Endothelial cell of umbilical vein (primary cell): ENCODE results near the gene FXYD3. TPM values are rescaled to one million over a fixed set of nuclear protein-coding genes. Genes with fewer than 3 reads are reported as not detected.

Source experiments
- BruUV-seq: library from RNA; stranded (reverse); fragments of 400-500 nt; replicated peaks from 2 replicates; lab custom pipeline; 2021; lab: Mats Ljungman, UMichigan
- CTCF ChIA-PET: fragments of 300-600, 350-600 bp; sonication (Branson Sonifier 250); formaldehyde crosslinking; loops from one replicate; lab custom pipeline; 2021; ENCODE audit warnings: antibody characterized with exemption, inconsistent platforms; lab: Charles Lee
- POLR2A ChIA-PET: fragments of 300-600, 350-600 bp; sonication (Branson Sonifier 250); formaldehyde crosslinking; loops from one replicate; lab custom pipeline; 2021; ENCODE audit warnings: antibody characterized with exemption, inconsistent platforms; lab: Charles Lee
- DNase-seq: peaks from one replicate; pipeline ENCODE4 v3.0.0-alpha.2; 2011; ENCODE audit warnings: low read depth, low spot score
- FAIRE-seq: peaks from 2 replicates; lab custom pipeline; 2011; peaks lifted over from hg19 to GRCh38; lab: Jason Lieb, UNC
- H2AFZ ChIP-seq: 2 replicates; pipeline ENCODE4 v1.6.0; 2012; ENCODE audit warnings: low read depth, low read length, control low read depth, inconsistent platforms
- H3K27ac ChIP-seq: 2 replicates; pipeline ENCODE4 v1.5.1; 2011; ENCODE audit warnings: low read depth, mild to moderate bottlenecking, control low read depth, low read length, moderate library complexity; ENCODE audit not compliant: insufficient read depth
- H3K27me3 ChIP-seq, 2 experiments: 2 replicates each; pipeline versions ENCODE4 v1.6.0 to v1.6.1; 2011; ENCODE audit warnings: low read length in 2 of 2, mixed read lengths in 1 of 2; ENCODE audit not compliant: control insufficient read depth in 2 of 2, insufficient read depth in 2 of 2
- H3K36me3 ChIP-seq, 2 experiments: 2 replicates in 1 of 2; 3 replicates in 1 of 2; pipeline ENCODE4 v1.5.1; 2011; ENCODE audit warnings: low read length in 2 of 2, mild to moderate bottlenecking in 1 of 2, moderate library complexity in 1 of 2; ENCODE audit not compliant: control insufficient read depth in 2 of 2, insufficient read depth in 2 of 2; ENCODE audit errors: extremely low read depth in 1 of 2
- H3K4me1 ChIP-seq: 3 replicates; pipeline ENCODE4 v1.5.1; 2011; ENCODE audit warnings: mild to moderate bottlenecking, low read length; ENCODE audit not compliant: control insufficient read depth, insufficient read depth; ENCODE audit errors: extremely low read depth
- H3K4me2 ChIP-seq: 2 replicates; pipeline ENCODE4 v1.6.1; 2011; ENCODE audit warnings: low read length, control low read depth, mixed read lengths; ENCODE audit not compliant: insufficient read depth
- H3K4me3 ChIP-seq, 3 experiments: fragments of 200-600 bp in 1 of 3; sonication (generic), shearing (Covaris generic) in 1 of 3; replicated peaks in 1 of 3; 2 replicates each; pipeline ENCODE4 v1.5.1; 2011 to 2016; ENCODE audit warnings: control low read depth in 3 of 3, low read length in 3 of 3, mild to moderate bottlenecking in 2 of 3, inconsistent platforms in 1 of 3, low read depth in 1 of 3, moderate library complexity in 1 of 3; ENCODE audit not compliant: insufficient read depth in 1 of 3
- H3K79me2 ChIP-seq: 2 replicates; pipeline ENCODE4 v1.6.0; 2012; ENCODE audit warnings: low read length, inconsistent platforms; ENCODE audit not compliant: control insufficient read depth, insufficient read depth
- H3K9ac ChIP-seq: replicated peaks from 2 replicates; pipeline ENCODE3; 2011; ENCODE audit warnings: low read length, control low read depth; ENCODE audit not compliant: insufficient read depth; ENCODE audit errors: extremely low read depth
- H3K9me1 ChIP-seq: replicated peaks from 3 replicates; pipeline ENCODE4 v1.6.0; 2011; ENCODE audit warnings: mild to moderate bottlenecking, low read length; ENCODE audit not compliant: control insufficient read depth, insufficient read depth; ENCODE audit errors: extremely low read depth
- H3K9me3 ChIP-seq: replicated peaks from 2 replicates; pipeline ENCODE4 v1.5.1; 2012; ENCODE audit warnings: low read length, inconsistent platforms; ENCODE audit not compliant: control insufficient read depth, insufficient read depth
- H4K20me1 ChIP-seq: replicated peaks from 2 replicates; pipeline ENCODE3; 2011; ENCODE audit warnings: mild to moderate bottlenecking, low read length; ENCODE audit not compliant: control insufficient read depth, insufficient read depth; ENCODE audit errors: extremely low read depth
- EZH2 ChIP-seq: IDR thresholded peaks from 2 replicates; pipeline ENCODE4 v1.6.1; 2012; ENCODE audit warnings: borderline replicate concordance, low read depth, mild to moderate bottlenecking, moderate library complexity, low read length, inconsistent platforms; ENCODE audit not compliant: severe bottlenecking
- GATA2 ChIP-seq: IDR thresholded peaks from 2 replicates; pipeline ENCODE4 v1.7.0; 2011; ENCODE audit warnings: low read depth, mild to moderate bottlenecking, moderate library complexity, mixed read lengths, low read length; ENCODE audit not compliant: insufficient read length, insufficient read depth
- MYC ChIP-seq: IDR thresholded peaks from one replicate; pipeline ENCODE4 v1.6.1; 2011; ENCODE audit warnings: mild to moderate bottlenecking, low read depth, low read length
- POLR2A ChIP-seq: IDR thresholded peaks from 2 replicates; pipeline ENCODE4 v1.6.1; 2012; ENCODE audit warnings: low read depth, mild to moderate bottlenecking, control low read depth, low read length
- POLR2AphosphoS5 ChIP-seq: IDR thresholded peaks from 2 replicates; pipeline ENCODE4 v1.6.1; 2012; ENCODE audit warnings: low read depth, mild to moderate bottlenecking, control low read depth, low read length, moderate library complexity; ENCODE audit not compliant: insufficient read depth
- dilution Hi-C: fragments of 300-500 bp; cut with MboI; formaldehyde crosslinking; loops from one replicate; pipeline ENCODE4 v1.15.0; 2019; ENCODE audit warnings: low sequenced_read_pairs; ENCODE audit not compliant: extremely low pct_ligation_motif_present
- intact Hi-C: fragments of 100-400 bp; cut with micrococcal nuclease; formaldehyde crosslinking; loops from one replicate; pipeline ENCODE4 v1.10.0; 2022
- polyA plus RNA-seq, 4 experiments: library from polyadenylated mRNA; depleted of rRNA in 3 of 4; stranded (reverse) in 3 of 4; unstranded in 1 of 4; fragments of >200 nt; gene quantifications; 2 replicates each; pipeline versions ENCODE4 v1.2.1 to v1.2.3, GENCODE V29; 2011 to 2012; ENCODE audit warnings: missing spikeins in 1 of 4
- total RNA-seq: library from RNA; stranded (reverse); gene quantifications from 2 replicates; pipeline ENCODE4 v1.2.3, GENCODE V29; 2021
- TF ChIP-seq, protein P1 (sequence below), 2 donors: IDR thresholded peaks; 1 replicate in 1 of 2; 2 replicates in 1 of 2; pipeline ENCODE4 v1.5.1; 2011; ENCODE audit warnings: low read length in 2 of 2, mild to moderate bottlenecking in 2 of 2, moderate library complexity in 2 of 2, control low read depth in 1 of 2, inconsistent platforms in 1 of 2, low read depth in 1 of 2; ENCODE audit not compliant: insufficient read depth in 1 of 2; ENCODE audit errors: extremely low read depth in 1 of 2
- TF ChIP-seq, protein P2 (sequence below): IDR thresholded peaks from 2 replicates; pipeline ENCODE4 v1.6.1; 2011; ENCODE audit not compliant: insufficient read depth, insufficient read length

Gene FXYD3
- total and polyA plus RNA-seq, 2 donors (not counting 3 experiments of a cell fraction or from before 2014, with no cell fraction given): not detected

- no peak for TF ChIP-seq MYC
- TF ChIP-seq POLR2A: no peak
- no peak for TF ChIP-seq EZH2
- TF ChIP-seq GATA2: no peak
- TF ChIP-seq POLR2AphosphoS5: no peak
- TF ChIP-seq, protein P1, sequence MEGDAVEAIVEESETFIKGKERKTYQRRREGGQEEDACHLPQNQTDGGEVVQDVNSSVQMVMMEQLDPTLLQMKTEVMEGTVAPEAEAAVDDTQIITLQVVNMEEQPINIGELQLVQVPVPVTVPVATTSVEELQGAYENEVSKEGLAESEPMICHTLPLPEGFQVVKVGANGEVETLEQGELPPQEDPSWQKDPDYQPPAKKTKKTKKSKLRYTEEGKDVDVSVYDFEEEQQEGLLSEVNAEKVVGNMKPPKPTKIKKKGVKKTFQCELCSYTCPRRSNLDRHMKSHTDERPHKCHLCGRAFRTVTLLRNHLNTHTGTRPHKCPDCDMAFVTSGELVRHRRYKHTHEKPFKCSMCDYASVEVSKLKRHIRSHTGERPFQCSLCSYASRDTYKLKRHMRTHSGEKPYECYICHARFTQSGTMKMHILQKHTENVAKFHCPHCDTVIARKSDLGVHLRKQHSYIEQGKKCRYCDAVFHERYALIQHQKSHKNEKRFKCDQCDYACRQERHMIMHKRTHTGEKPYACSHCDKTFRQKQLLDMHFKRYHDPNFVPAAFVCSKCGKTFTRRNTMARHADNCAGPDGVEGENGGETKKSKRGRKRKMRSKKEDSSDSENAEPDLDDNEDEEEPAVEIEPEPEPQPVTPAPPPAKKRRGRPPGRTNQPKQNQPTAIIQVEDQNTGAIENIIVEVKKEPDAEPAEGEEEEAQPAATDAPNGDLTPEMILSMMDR (IDR thresholded peaks at IDR 0.05; ENCODE audit: extremely low read depth in 1 of 2, insufficient read depth in 1 of 2, low read depth in 1 of 2, low read length in 2 of 2): no peak
- TF ChIP-seq, protein P2, sequence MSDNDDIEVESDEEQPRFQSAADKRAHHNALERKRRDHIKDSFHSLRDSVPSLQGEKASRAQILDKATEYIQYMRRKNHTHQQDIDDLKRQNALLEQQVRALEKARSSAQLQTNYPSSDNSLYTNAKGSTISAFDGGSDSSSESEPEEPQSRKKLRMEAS: no peak
These were observed 42.1 kb upstream of the FXYD3 start for GRCh38 chr19:35073516-35073915.

More at GRCh38 chr19:35073516-35073915, 42.1 kb upstream of the FXYD3 start:
- POLR2A ChIA-PET: no interaction called here
- Histone ChIP-seq H2AFZ (no peak overlapping the region), H3K9me3 (no peaks in the 10 kb centered on the region), H3K4me3 (no peak overlapping the region), H3K27ac (no peak overlapping the region), H3K4me1 (no peaks in the 10 kb centered on the region), H3K79me2 (no peaks in the 10 kb centered on the region), H3K9me1 (no peaks in the 10 kb centered on the region), H3K27me3 (no peaks in the 10 kb centered on the region), H4K20me1 (no peaks in the 10 kb centered on the region), H3K4me2 (no peak overlapping the region), H3K36me3 (no peaks in the 10 kb centered on the region), H3K9ac (no peak overlapping the region)
- dilution Hi-C loops: no loop called here
- DNase-seq (no peak), FAIRE-seq (no peak)
- CTCF ChIA-PET: no interaction called here
- BruUV-seq: no TSS peak
- intact Hi-C loops: no loop called here
